Parathyroid adenoma (tissue), 2 donors: ENCODE results near the gene FAM227A.

Experiments
- H2AFZ ChIP-seq: fragments of 300-600 bp; sonication (generic); one replicate; pipeline ENCODE4 v1.7.0; 2017; ENCODE audit warnings: antibody characterized with exemption, mild to moderate bottlenecking
- H3K27ac ChIP-seq: fragments of 300-600 bp; sonication (generic); one replicate; pipeline ENCODE4 v1.7.0; 2017
- H3K27me3 ChIP-seq: fragments of 300-600 bp; sonication (generic); one replicate; pipeline ENCODE4 v1.7.0; 2017; ENCODE audit warnings: low read length; ENCODE audit not compliant: control insufficient read depth, insufficient read depth
- H3K36me3 ChIP-seq: fragments of 300-600 bp; sonication (generic); one replicate; pipeline ENCODE4 v1.7.0; 2017; ENCODE audit warnings: low read length; ENCODE audit not compliant: control insufficient read depth, insufficient read depth
- H3K4me1 ChIP-seq: fragments of 300-600 bp; sonication (generic); one replicate; pipeline ENCODE4 v1.7.0; 2017; ENCODE audit warnings: control low read depth
- H3K4me2 ChIP-seq: fragments of 300-600 bp; sonication (generic); one replicate; pipeline ENCODE4 v1.7.0; 2017; ENCODE audit warnings: low read length
- H3K4me3 ChIP-seq: fragments of 300-600 bp; sonication (generic); one replicate; pipeline ENCODE4 v1.7.0; 2017; ENCODE audit warnings: low read depth, low read length
- H3K79me2 ChIP-seq: fragments of 300-600 bp; sonication (generic); one replicate; pipeline ENCODE4 v1.7.0; 2017; ENCODE audit warnings: control low read depth
- H3K9ac ChIP-seq: fragments of 300-600 bp; sonication (generic); one replicate; pipeline ENCODE4 v1.7.0; 2017; ENCODE audit warnings: mild to moderate bottlenecking
- H3K9me3 ChIP-seq: fragments of 300-600 bp; sonication (generic); one replicate; pipeline ENCODE4 v1.7.0; 2017; ENCODE audit warnings: low read length; ENCODE audit not compliant: control insufficient read depth
- CTCF ChIP-seq: fragments of 300-600 bp; sonication (generic); IDR thresholded peaks from one replicate; pipeline ENCODE4 v1.7.0; 2017; ENCODE audit warnings: antibody characterized with exemption, mild to moderate bottlenecking
- donor health status: primary hyperparathyroidism.

Gene FAM227A

DNA sequence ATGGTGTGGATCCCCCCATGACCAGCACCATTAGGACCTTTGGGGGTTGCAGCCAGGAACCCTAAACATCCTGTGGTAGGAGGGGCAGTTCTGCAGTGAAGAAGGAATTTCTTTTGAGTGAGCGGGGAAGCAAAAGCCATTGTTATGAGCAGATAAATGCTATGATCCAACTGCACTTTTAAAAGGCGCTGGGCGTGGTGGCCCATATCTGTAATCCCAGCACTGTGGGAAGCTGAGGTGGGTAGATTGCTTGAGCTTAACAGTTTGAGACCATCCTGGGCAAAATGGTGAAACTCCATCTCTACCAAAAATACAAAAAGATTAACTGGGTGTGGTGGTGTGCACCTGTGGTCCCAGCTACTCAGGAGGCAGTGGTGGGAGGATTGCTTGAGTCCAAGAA lies 19.6 kb upstream of the FAM227A start:
- Histone ChIP-seq H3K27me3 (no peaks in the 10 kb centered on the region), H3K4me3 (no peak overlapping the region), H3K9ac (no peak overlapping the region), H3K27ac (no peak overlapping the region), H3K79me2 (no peaks in the 10 kb centered on the region), H2AFZ (no peak overlapping the region), H3K36me3 (no peaks in the 10 kb centered on the region), H3K4me2 (no peak overlapping the region), H3K4me1 (no peaks in the 10 kb centered on the region), H3K9me3 (no peaks in the 10 kb centered on the region)
- no peak for TF ChIP-seq CTCF

DNA sequence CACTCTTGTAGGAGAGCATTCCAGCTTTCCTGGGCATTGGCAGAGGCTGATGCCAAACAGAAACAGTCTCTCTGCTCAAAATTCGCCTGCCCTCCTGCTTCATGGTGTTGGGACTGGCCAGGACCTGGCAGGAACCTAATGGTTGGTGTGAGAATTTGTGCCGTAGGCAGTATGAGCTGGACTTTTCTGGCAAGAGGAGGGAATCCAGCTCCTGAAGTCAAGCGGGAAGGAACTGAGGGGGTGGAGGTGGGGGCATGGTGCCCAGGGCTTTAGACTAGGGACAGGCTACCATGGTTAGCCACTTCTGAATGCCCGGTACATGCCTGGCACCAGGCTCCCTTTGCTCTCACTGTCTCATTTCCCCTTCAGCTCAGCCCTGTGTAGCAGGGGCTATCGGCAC lies 18.7 kb upstream of the FAM227A start:
- Histone ChIP-seq H3K36me3 (no peaks in the 10 kb centered on the region), H3K9me3 (no peaks in the 10 kb centered on the region), H3K27me3 (no peaks in the 10 kb centered on the region), H3K4me1 (no peaks in the 10 kb centered on the region), H3K4me2 (no peak overlapping the region), H2AFZ (no peak overlapping the region), H3K9ac (no peak overlapping the region), H3K4me3 (no peak overlapping the region), H3K27ac (no peak overlapping the region), H3K79me2 (no peaks in the 10 kb centered on the region)
- no peak for TF ChIP-seq CTCF

- no peak for TF ChIP-seq CTCF
- Histone ChIP-seq H3K4me1 (peaks cover 2% of the 10 kb centered on the region), H3K9ac (peak overlapping the region; percentile 76), H3K4me2 (peak overlapping the region; percentile 97), H3K9me3 (no peaks in the 10 kb centered on the region), H3K36me3 (no peaks in the 10 kb centered on the region), H3K27ac (peak overlapping the region; percentile 97), H3K79me2 (peaks cover 13% of the 10 kb centered on the region), H3K4me3 (peak overlapping the region; percentile 99), H3K27me3 (no peaks in the 10 kb centered on the region), H2AFZ (peak overlapping the region; percentile 94)
Measured at GRCh38 chr22:38657045-38657909, 1.1 kb upstream of the FAM227A start.

DNA sequence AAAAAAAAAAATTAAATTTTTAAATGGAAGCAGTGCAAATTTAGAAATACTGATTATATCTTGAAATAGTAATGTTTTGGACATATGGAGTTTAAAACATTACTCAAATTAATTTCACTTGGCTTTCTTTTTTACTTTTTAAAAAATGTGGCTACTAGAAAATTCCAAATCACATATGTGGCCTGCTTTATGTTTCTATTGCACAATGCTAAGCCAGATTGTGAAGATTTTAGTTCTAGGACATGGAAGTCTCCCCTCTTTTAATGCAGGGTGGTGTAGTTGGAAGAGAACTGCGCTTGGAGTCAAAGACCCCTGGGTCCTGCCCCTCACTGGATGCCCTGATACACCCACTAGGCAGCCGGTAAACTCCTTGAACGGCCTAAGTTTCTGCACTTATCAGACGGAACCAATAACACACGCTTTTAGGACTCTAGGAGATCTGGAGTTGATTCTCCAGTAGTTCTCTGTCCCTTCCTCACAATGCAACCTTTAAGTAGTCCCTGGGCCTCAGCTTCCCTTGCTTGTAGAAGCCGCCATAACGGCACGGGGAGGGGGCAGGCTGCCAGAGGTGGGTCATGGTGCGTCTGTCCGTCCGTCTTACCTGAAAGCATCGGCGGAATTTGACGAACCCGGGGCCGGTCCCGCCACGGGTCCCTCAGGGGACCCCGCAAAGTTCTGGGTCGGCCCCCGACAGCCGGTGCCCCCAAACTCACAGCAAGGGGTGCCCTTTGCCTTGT lies 505 bp downstream of the FAM227A start:
- Histone ChIP-seq H3K27me3 (no peaks in the 10 kb centered on the region), H3K4me1 (peaks cover 2% of the 10 kb centered on the region), H3K4me3 (peak overlapping the region; percentile 99), H2AFZ (peak overlapping the region; percentile 94), H3K9me3 (no peaks in the 10 kb centered on the region), H3K27ac (peak overlapping the region; percentile 97), H3K9ac (no peak overlapping the region), H3K36me3 (no peaks in the 10 kb centered on the region), H3K4me2 (peak overlapping the region; percentile 97), H3K79me2 (peaks cover 13% of the 10 kb centered on the region)
- no peak for TF ChIP-seq CTCF
